GM23338 (cell line): Measurements from ENCODE around the gene CUEDC2. TPM values are rescaled to one million over a fixed set of nuclear protein-coding genes. Genes with fewer than 3 reads are reported as not detected.
A peak's percentile ranks its signal among the peaks of the same experiment; 100 is the strongest.

ENCODE experiments used
- ATAC-seq: fragments of 200-7000 bp; cut with Tn5 transposase; 3 replicates; pipeline ENCODE4 v1.9.1; 2020
- DNase-seq: peaks from one replicate; pipeline ENCODE4 v3.0.0-alpha.2; 2015; ENCODE audit warnings: low spot score
- H2AFZ ChIP-seq: fragments of 200-600 bp; sonication (generic); 2 replicates; pipeline ENCODE4 v1.8.0; 2016; ENCODE audit warnings: antibody characterized with exemption, mild to moderate bottlenecking, moderate library complexity
- H3F3A ChIP-seq: fragments of 200-600 bp; sonication (generic); replicated peaks from 2 replicates; pipeline ENCODE4 v1.8.0; 2017; ENCODE audit warnings: antibody characterized with exemption, mixed run types, low read depth
- H3K27ac ChIP-seq: fragments of 200-600 bp; sonication (generic); 2 replicates; pipeline ENCODE4 v1.6.1; 2016; ENCODE audit warnings: low read depth
- H3K27me3 ChIP-seq: fragments of 200-600 bp; sonication (generic); 2 replicates; pipeline ENCODE4 v1.8.0; 2016; ENCODE audit warnings: mild to moderate bottlenecking, mixed run types, moderate library complexity; ENCODE audit not compliant: insufficient read depth
- H3K36me3 ChIP-seq: fragments of 200-600 bp; sonication (generic); 2 replicates; pipeline ENCODE4 v1.8.0; 2016; ENCODE audit warnings: mild to moderate bottlenecking; ENCODE audit not compliant: insufficient read depth
- H3K4me1 ChIP-seq: fragments of 200-600 bp; sonication (generic); 2 replicates; pipeline ENCODE4 v1.8.0; 2016; ENCODE audit warnings: mild to moderate bottlenecking, moderate library complexity; ENCODE audit not compliant: insufficient read depth
- H3K4me2 ChIP-seq: fragments of 200-600 bp; sonication (generic); 2 replicates; pipeline ENCODE4 v1.7.1; 2017; ENCODE audit warnings: mixed run types
- H3K4me3 ChIP-seq: fragments of 200-600 bp; sonication (generic); 2 replicates; pipeline ENCODE4 v1.6.1; 2016; ENCODE audit warnings: mixed run types
- H3K79me2 ChIP-seq: fragments of 200-600 bp; sonication (generic); replicated peaks from 2 replicates; pipeline ENCODE4 v1.8.0; 2017; ENCODE audit warnings: mild to moderate bottlenecking; ENCODE audit not compliant: insufficient read depth
- H3K9me2 ChIP-seq: fragments of 200-600 bp; sonication (generic); 2 replicates; pipeline ENCODE4 v1.8.0; 2017; ENCODE audit not compliant: insufficient read depth
- H4K20me1 ChIP-seq: fragments of 200-600 bp; sonication (generic); replicated peaks from 2 replicates; pipeline ENCODE4 v1.8.0; 2017; ENCODE audit warnings: mild to moderate bottlenecking; ENCODE audit not compliant: insufficient read depth
- H3K27ac Mint-ChIP-seq: 2 replicates; pipeline ENCODE4 v1.8.0; 2020; ENCODE audit warnings: inconsistent platforms, mild to moderate bottlenecking, moderate library complexity, mixed read lengths
- H3K27me3 Mint-ChIP-seq: 3 replicates; pipeline ENCODE4 v1.8.0; 2022; ENCODE audit warnings: low read depth, mild to moderate bottlenecking, moderate library complexity, mixed read lengths, inconsistent platforms; ENCODE audit not compliant: insufficient read depth, poor library complexity
- H3K36me3 Mint-ChIP-seq: 3 replicates; pipeline ENCODE4 v1.8.0; 2021; ENCODE audit warnings: low read depth, mild to moderate bottlenecking, inconsistent platforms, moderate library complexity, mixed read lengths
- H3K4me1 Mint-ChIP-seq: 3 replicates; pipeline ENCODE4 v1.8.0; 2020; ENCODE audit warnings: mild to moderate bottlenecking, inconsistent platforms, mixed read lengths
- H3K4me3 Mint-ChIP-seq: 3 replicates; pipeline ENCODE4 v1.8.0; 2021; ENCODE audit warnings: moderate library complexity, mild to moderate bottlenecking, inconsistent platforms, mixed read lengths
- H3K9me3 Mint-ChIP-seq: 3 replicates; pipeline ENCODE4 v1.8.0; 2020; ENCODE audit warnings: moderate library complexity, mild to moderate bottlenecking, inconsistent platforms, mixed read lengths
- CREB1 ChIP-seq: fragments of 250-450 bp; sonication (Bioruptor Pico); IDR thresholded peaks from 2 replicates; pipeline ENCODE4 v1.5.0; 2020; ENCODE audit warnings: low read depth, mild to moderate bottlenecking, moderate library complexity
- CTCF ChIP-seq, 2 experiments: fragments of 200-600 bp in 1 of 2; sonication (generic) in 1 of 2; conservative IDR thresholded peaks; 2 replicates each; pipeline versions ENCODE4 v1.5.1 to v1.6.1; 2016 to 2017; ENCODE audit warnings: antibody characterized with exemption in 2 of 2, low read depth in 2 of 2, mild to moderate bottlenecking in 2 of 2, moderate library complexity in 1 of 2
- EZH2 ChIP-seq: fragments of 200-600 bp; sonication (generic); IDR thresholded peaks from one replicate; pipeline ENCODE4 v1.8.0; 2017; ENCODE audit warnings: antibody characterized with exemption, mild to moderate bottlenecking, low read depth; ENCODE audit not compliant: unreplicated experiment
- EZH2phosphoT487 ChIP-seq: fragments of 200-600 bp; sonication (generic); IDR thresholded peaks from one replicate; pipeline ENCODE4 v1.8.1; 2018; ENCODE audit warnings: antibody characterized with exemption; ENCODE audit not compliant: unreplicated experiment
- JUNB ChIP-seq: IDR thresholded peaks from one replicate; pipeline ENCODE4 v1.6.1; 2016; ENCODE audit warnings: antibody characterized with exemption; ENCODE audit not compliant: unreplicated experiment
- POLR2AphosphoS5 ChIP-seq: IDR thresholded peaks from 2 replicates; pipeline ENCODE4 v1.6.1; 2016; ENCODE audit warnings: antibody characterized with exemption, low read depth
- REST ChIP-seq: IDR thresholded peaks from one replicate; pipeline ENCODE4 v1.6.1; 2018; ENCODE audit warnings: antibody characterized with exemption; ENCODE audit not compliant: unreplicated experiment
- STAT1 ChIP-seq: IDR thresholded peaks from one replicate; pipeline ENCODE4 v1.6.1; 2016; ENCODE audit warnings: antibody characterized with exemption; ENCODE audit not compliant: unreplicated experiment
- ZNF114 ChIP-seq: fragments of 250-450 bp; sonication (Bioruptor Pico); IDR thresholded peaks from 2 replicates; pipeline ENCODE4 v1.5.0; 2020; ENCODE audit warnings: mild to moderate bottlenecking, moderate library complexity
- ZNF331 ChIP-seq: fragments of 250-450 bp; sonication (Bioruptor Pico); IDR thresholded peaks from 2 replicates; pipeline ENCODE4 v1.5.0; 2020; ENCODE audit warnings: low read depth, mild to moderate bottlenecking, moderate library complexity
- ZNF462 ChIP-seq: fragments of 250-450 bp; sonication (Bioruptor Pico); IDR thresholded peaks from 2 replicates; pipeline ENCODE4 v1.5.0; 2020; ENCODE audit warnings: mild to moderate bottlenecking, moderate library complexity
- polyA plus RNA-seq: library from polyadenylated mRNA; unstranded; fragments of >200 nt; fragmentation: Nextera tagmentation; extraction: Ambion mirVana; gene quantifications from 2 replicates; pipeline ENCODE4 v1.2.1, GENCODE V29; 2016
- total RNA-seq: library from RNA; depleted of rRNA; stranded (reverse); fragments of >200 nt; shearing (Covaris generic); gene quantifications from 2 replicates; pipeline ENCODE4 v1.2.3, GENCODE V29; 2014

CUEDC2 gene
- total and polyA plus RNA-seq, 2 experiments from 2014 or later, result 39.2 to 47.3 TPM

GRCh38 chr10:102396730-102397151 lies 35.6 kb downstream of the CUEDC2 start (continued):
- TF ChIP-seq ZNF462 (CRISPR knock-in tag) (no peak), CTCF (conservative IDR thresholded peaks at IDR 0.05; ENCODE audit: low read depth in 2 of 2) (no peak), STAT1 (no peak), ZNF331 (CRISPR knock-in tag) (no peak), EZH2phosphoT487 (no peak), POLR2AphosphoS5 (no peak)

- peaks cover 34% of the 10 kb centered on the region for H3K27me3 ChIP-seq
- H3K4me3 Mint-ChIP-seq, result peak overlapping the region; percentile 82
- peaks cover 13% of the 10 kb centered on the region for H3K4me1 ChIP-seq
- peaks cover 42% of the 10 kb centered on the region for H3K27me3 Mint-ChIP-seq
- H4K20me1 ChIP-seq, result no peaks in the 10 kb centered on the region; the same call in 1 of the 2 replicates
- peak overlapping the region; percentile 96 for H3K4me2 ChIP-seq
- ATAC-seq (no peak), DNase-seq (no peak)
- H3K36me3 Mint-ChIP-seq, result no peaks in the 10 kb centered on the region; the same call in 2 of the 3 replicates
- H3K9me3 Mint-ChIP-seq, result no peaks in the 10 kb centered on the region
- H2AFZ ChIP-seq, result 0 out of 2 replicates have a peak overlapping the region, but pooled peaks have one; percentile 23
- no peaks in the 10 kb centered on the region for H3K79me2 ChIP-seq
- H3K4me3 ChIP-seq, result peak overlapping the region; percentile 88
- H3K27ac Mint-ChIP-seq, result peak overlapping the region; percentile 59; the same call in 1 of the 2 replicates
- no peaks in the 10 kb centered on the region for H3K9me2 ChIP-seq
- H3F3A ChIP-seq, result 0 out of 2 replicates have a peak, but pooled peaks cover 9% of the 10 kb centered on the region
- H3K36me3 ChIP-seq, result no peaks in the 10 kb centered on the region
- H3K27ac ChIP-seq, result no peak overlapping the region
- H3K4me1 Mint-ChIP-seq, result peaks cover 20% of the 10 kb centered on the region
- TF ChIP-seq STAT1, result no peak
- TF ChIP-seq ZNF114 (CRISPR knock-in tag), result no peak
- no peak for TF ChIP-seq REST
- TF ChIP-seq JUNB, result no peak
- TF ChIP-seq EZH2phosphoT487, result no peak
- TF ChIP-seq CREB1 (CRISPR knock-in tag), result no peak
- no peak for TF ChIP-seq EZH2
Observed at GRCh38 chr10:102396317-102396650, 36.1 kb downstream of the CUEDC2 start.
